HUDEP-2 (cell line): Measurements from ENCODE around the gene MBOAT1.
A peak's percentile ranks its signal among the peaks of the same experiment; 100 is the strongest.
"Not testable (repeated sequence)": the region's sequence is repeated elsewhere in the genome, so short reads cannot be mapped to it uniquely, and the experiment has no call there.

Source experiments
- DNase-seq, 76 experiments: peaks; one replicate each; lab custom pipeline; 2025; ENCODE audit not compliant: unreplicated experiment in 76 of 76; lab: John Stamatoyannopoulos, UW

MBOAT1 gene

DNA sequence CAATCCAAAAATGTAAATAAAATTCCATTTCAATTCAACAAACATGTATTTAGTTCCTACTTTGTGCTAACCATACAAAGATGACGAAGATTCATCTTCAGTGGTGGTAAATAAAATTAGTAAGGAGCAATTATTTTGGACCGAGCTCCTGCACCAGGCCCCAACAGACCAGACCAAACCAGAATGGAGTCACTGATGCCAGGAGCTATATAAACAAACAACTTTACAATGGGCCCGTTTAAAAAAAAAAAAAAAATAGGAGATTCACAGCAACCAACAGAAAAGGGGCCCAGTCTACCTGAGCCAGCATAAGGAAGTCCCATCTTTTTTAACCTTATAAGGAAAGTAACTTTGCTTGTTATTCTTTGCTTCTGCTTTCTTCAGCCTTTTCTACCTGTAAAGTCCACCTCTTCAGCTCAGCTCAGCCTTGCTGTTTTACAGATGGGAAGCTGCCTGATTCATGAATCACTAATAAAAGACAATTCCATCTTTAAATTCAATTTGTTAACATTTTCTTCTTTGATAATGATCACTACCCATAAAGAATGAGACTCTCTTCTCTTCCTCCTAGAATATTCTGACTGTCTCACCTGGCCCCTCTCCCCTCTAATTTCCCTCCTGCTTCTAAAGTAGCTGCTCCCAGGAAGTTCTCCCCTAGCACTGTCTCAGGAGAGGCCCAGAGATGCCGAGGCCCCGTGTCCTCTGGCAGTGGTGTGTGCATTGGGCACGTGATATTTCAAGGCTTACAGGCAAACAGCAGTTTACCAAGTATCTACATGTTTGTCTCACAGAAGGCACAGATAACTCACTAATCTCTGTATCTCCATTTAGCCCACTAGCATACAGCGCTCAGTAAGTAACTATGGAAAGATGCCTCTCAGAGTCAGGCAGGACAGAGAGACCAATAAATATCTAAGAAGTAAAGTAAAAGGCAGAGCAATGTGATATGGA is 8.4 kb downstream of the MBOAT1 start:
- peak in 67 of 76 experiments; percentile 18 to 85 (median 55) for DNase-seq

DNA sequence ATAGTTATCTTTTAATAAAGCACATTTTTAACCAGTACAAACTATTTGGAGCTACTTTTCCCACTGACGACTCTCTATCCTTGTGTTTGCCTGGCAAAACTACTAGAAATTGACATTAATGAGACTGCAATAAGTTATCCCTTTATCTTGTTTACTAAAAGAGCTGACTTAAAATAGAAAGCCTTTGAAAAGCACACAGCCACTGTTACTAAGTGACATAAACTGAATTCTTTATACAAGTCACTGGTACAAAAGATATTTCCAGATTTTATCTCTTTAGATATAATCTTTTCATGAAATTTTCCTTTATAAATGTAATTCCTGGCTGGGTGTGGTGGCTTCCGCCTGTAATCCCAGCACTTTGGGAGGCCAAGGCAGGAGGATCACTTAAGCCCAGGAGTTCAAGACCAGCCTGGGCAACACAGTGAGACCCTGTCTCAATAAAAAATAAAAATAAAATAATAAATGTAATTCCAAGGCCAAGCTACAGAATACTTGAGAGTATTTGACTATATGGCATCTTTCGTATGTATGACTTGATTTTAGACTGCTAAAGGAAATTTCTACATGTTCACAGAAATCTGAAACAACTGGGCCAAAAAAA is 9.5 kb downstream of the MBOAT1 start:
- DNase-seq = no peak

- no peak for DNase-seq
These were observed 10.0 kb downstream of the MBOAT1 start for GRCh38 chr6:20202324-20202658.

DNA sequence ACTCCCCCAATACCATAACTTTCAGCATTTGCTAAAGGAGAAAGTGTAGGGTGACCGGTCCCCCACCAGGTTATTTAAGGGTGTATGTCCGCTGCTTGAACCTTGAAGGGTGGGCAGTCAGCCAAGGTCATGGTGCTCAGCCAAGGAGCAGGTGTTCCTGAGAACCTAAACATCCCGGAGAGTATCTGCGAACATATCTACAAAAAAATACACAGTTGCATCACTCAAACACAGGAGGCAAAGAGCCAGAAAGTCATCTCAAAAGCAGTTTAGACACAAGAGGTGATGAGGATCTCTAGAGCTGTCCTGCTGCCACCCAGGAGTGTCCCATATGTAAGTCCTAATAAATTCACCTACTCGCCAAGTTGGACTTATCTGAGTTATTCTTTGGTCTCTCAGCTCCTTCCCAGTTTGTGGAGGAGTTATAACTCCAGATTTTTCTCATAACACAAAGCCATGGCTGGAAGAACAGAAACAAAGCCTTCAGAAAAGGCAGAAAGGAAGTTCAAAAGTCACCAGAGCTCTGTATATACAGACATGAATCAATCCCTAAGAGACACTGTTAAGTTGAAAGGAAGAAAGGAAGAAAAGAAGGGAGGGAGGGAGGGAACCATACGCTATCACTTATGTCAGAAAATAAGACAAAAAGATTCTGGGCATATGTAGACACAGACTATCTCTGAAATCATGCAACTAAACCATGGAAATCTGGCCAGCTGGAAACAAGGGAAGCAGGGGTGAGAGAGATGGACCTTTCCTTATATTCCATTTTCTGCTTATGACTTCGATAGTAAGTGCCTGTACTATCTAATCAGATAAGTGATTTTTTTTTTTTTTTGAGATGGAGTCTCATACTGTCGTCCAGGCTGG is 11.3 kb downstream of the MBOAT1 start:
- no peak for DNase-seq

DNA sequence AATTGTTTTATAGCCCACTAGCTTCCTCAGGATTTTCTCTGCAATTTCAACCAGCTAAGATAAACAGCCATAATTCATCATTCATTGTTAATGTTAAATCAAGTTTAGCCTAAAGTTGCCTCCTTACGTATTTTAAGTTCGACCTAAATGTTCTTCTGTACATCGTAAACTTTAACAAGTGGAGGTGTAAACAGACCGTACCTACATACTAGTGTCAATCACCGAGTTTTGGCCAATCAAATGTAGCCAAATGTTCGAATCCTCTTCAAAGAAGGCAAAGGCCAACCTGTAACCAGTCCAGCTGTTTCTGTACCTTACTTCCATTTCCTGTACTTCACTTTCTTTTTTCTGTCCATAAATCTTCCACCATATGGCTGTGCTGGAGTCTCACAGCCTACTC is 13.5 kb downstream of the MBOAT1 start:
- DNase-seq = no peak

DNA sequence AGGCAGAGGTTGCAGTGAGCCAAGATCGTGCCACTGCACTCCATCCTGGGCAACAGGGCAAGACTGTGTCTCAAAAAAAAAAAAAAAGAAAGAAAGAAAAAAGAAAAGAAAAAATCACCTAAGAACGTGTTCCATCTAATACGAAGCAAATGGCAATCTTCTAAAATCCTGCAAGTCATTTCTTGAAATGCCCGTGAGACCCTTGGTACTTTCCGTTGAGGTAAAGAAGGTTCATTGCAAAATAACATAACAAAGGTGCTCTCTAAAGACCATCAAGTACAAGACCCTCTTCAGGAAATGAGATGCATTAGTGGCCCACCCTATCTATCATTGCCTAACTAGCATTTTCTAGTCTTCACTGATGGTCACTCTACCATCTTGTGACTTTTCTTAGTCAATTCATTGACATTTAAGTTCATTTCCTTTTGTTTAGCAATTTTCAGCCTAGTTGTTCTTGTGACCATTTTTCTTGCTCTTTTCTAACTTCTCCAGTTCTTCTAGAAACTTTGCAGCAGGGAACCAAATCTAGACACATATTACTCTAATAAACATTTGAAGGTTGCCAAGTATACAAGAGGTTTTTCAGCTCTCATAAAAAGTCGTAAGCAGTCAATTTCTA is 14.0 kb downstream of the MBOAT1 start:
- no peak for DNase-seq

DNA sequence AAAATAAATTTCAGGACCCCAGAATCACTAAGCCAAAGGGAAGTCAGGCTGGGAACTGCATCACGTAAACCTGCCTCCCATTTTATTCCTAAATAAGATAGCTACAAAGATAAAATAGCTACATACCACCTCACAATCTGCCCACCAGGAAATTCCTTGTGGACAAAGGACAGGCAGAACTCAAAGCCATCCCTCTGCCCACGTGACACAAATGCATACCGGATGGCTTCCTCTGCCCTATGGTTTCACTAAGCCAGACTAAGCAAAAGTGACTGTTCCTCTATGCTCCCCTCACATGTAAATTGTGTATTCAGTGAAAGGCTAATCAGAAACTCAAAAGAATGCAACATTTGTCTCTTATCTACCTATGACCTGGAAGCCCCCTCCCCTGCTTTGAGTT is 15.0 kb downstream of the MBOAT1 start:
- no peak for DNase-seq

DNA sequence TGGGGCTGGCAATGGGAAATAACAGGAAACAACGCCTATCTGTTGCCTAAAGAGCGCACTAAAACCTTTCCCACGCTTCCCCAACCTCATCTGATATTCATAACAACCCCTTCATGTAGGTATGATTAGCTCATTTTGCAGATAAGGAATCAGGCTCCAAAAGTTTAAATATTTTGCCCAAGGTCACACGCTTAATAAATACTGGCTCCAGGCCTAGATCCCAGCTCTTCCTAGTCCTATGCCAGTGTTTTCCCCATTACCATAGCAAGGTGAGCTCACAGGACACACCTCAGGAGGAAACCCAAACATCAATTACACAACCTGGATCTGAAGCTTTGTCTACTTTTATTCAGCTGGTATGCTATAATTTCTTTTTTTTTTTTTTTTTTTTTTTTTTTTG is 19.6 kb downstream of the MBOAT1 start:
- no peak for DNase-seq

DNA sequence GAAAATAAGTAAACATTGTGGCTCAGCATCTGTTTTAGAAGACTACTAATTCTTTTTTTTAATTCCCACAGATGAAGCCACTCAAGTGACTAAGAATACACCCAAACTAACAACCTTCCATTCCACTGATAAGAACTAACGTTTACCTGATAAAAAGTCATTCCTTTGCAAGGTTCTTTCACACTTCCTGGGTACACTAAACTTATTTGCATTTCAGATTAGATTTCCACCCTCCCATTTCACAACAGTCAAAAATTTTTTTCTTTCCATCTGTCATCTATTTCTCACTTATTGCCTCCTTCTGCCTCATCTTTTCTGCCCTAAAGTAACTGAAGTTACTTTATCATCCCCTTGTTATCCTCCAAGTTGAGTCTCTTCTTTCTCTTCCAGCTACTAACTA is 20.3 kb downstream of the MBOAT1 start:
- peak in 7 of 76 experiments; percentile 22 to 69 (median 44) for DNase-seq

- peak in 39 of 76 experiments; percentile 10 to 80 (median 51) for DNase-seq
These were observed 23.6 kb downstream of the MBOAT1 start for GRCh38 chr6:20188630-20189075.

- DNase-seq = no peak
These were observed 25.3 kb downstream of the MBOAT1 start for GRCh38 chr6:20186981-20187380.

DNA sequence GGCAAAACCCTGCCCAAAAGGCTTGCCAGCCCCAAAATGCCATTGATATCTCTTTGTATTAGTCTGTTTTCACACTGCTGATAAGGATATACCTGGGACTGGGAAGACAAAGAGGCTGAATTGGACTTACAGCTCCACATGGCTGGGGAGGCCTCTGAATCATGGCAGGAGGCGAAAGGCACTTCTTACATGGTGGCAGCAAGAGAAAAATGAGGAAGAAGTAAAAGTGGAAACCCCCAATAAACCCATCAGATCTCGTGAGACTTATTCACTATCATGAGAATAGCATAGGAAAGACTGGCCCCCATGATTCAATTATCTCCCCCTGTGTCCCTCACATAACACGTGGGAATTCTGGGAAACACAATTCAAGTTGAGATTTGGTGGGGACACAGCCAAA is 28.6 kb downstream of the MBOAT1 start:
- DNase-seq = no peak

DNA sequence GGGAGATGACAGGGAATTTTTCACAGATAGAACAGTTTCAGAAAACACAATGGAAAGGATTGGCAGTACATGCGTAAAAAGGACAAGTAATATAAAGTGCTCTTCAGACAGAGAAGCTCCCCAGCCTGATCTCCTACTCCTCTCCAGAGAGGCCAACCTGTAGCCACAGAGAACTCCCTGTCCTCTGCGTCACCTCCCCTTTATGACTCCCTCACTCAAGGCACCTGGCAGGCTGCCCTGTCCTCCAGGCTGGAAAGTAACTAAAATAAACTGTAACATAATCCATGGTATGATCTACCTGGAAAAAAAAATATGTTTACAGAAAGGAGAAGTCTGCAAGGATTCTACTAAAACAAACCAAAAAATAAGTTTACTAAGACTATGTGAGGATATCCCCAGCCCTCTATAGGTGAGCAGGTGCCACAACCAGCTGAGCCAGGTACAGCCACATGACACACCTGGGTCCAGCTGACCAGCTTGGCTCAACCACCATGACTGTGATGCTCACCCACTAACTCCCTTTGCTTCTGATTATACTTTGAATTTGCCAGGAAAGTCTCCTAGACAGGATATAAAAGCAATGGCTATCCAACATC is 29.2 kb downstream of the MBOAT1 start:
- DNase-seq = no peak

- DNase-seq = no peak
These were observed 30.2 kb downstream of the MBOAT1 start for GRCh38 chr6:20182069-20182468.

GRCh38 chr6:20180935-20181334 is 31.3 kb downstream of the MBOAT1 start:
- no peak for DNase-seq

- DNase-seq = not testable (repeated sequence)
These were observed 32.8 kb downstream of the MBOAT1 start for GRCh38 chr6:20179287-20180045.

- no peak for DNase-seq
These were observed 33.9 kb downstream of the MBOAT1 start for GRCh38 chr6:20178327-20178726.

GRCh38 chr6:20175810-20176410 is 36.4 kb downstream of the MBOAT1 start:
- no peak for DNase-seq
